HG02938 (cell line): ENCODE data around the gene CPED1.
"Not testable (repeated sequence)": the region's sequence is repeated elsewhere in the genome, so short reads cannot be mapped to it uniquely, and the experiment has no call there.

ENCODE experiments used
- ATAC-seq: cut with Tn5 transposase; IDR thresholded peaks from one replicate; pipeline ENCODE4 v1.9.1; 2021; ENCODE audit warnings: mild to moderate bottlenecking, moderate library complexity; ENCODE audit not compliant: unreplicated experiment

Gene CPED1

GRCh38 chr7:120996333-120996987, 7.9 kb downstream of the CPED1 start:
- no peak for ATAC-seq

GRCh38 chr7:120996988-120997345, 8.5 kb downstream of the CPED1 start:
- no peak for ATAC-seq

- peak; percentile 74 for ATAC-seq
Observed at GRCh38 chr7:120997882-120998474, 9.5 kb downstream of the CPED1 start.

- no peak for ATAC-seq
Observed at GRCh38 chr7:120998520-120998919, 10.0 kb downstream of the CPED1 start.

- ATAC-seq = no peak
Observed at GRCh38 chr7:120998996-120999565, 10.6 kb downstream of the CPED1 start.

- no peak for ATAC-seq
Observed at GRCh38 chr7:121000081-121000983, 11.8 kb downstream of the CPED1 start.

- no peak for ATAC-seq
Observed at GRCh38 chr7:121001234-121001906, 12.9 kb downstream of the CPED1 start.

GRCh38 chr7:121002048-121002756, 13.7 kb downstream of the CPED1 start:
- ATAC-seq = no peak

GRCh38 chr7:121002757-121003200, 14.3 kb downstream of the CPED1 start:
- ATAC-seq = no peak

- ATAC-seq = no peak
Observed at GRCh38 chr7:121003986-121004685, 15.6 kb downstream of the CPED1 start.

GRCh38 chr7:121005058-121005457, 16.5 kb downstream of the CPED1 start:
- ATAC-seq = not testable (repeated sequence)

- ATAC-seq = no peak
Observed at GRCh38 chr7:121005996-121006584, 17.6 kb downstream of the CPED1 start.

- no peak for ATAC-seq
Observed at GRCh38 chr7:121006711-121007315, 18.3 kb downstream of the CPED1 start.

GRCh38 chr7:121008816-121009215, 20.3 kb downstream of the CPED1 start:
- no peak for ATAC-seq

GRCh38 chr7:121011401-121011800, 22.9 kb downstream of the CPED1 start:
- no peak for ATAC-seq

- no peak for ATAC-seq
Observed at GRCh38 chr7:121012170-121012874, 23.8 kb downstream of the CPED1 start.

- no peak for ATAC-seq
Observed at GRCh38 chr7:121012919-121013318, 24.4 kb downstream of the CPED1 start.

GRCh38 chr7:121015560-121015959, 27.0 kb downstream of the CPED1 start:
- ATAC-seq = no peak
